ENCODE data around the gene ACTR1A.

The ACTR1A gene

DNA sequence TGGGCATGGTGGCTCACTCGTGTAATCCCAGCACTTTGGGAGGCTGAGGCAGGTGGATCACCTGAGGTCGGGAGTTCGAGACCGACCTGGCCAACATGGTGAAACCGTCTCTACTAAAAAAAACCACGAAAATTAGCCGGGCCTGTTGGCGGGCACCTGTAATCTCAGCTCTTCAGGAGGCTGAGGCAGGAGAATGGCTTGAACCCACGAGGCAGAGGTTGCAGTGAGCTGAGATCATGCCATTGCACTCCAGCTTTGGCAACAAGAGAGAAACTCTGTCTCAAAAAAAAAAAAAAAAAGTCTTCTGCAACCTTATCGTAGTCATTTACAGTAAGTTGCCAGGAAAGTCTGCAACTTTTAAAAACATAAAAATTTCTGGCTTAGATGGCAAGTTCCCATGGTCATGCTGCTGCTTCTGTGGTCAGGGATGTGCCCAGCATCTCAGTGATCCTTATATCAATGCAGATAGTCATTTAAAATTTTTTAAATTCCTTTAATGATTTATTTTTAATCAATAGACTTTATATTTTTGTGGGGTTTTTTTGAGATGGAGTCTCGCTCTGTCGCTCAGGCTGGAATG is 16.8 kb upstream of the ACTR1A start:
- ChIA-PET CTCF (interaction anchor here (0.8 to 3.4 kb wide), 5 partner anchors 11 to 350 kb away, joined by 3 to 16 read pairs (median 3); no protein-coding TSS in a partner anchor), POLR2A (no interaction called here)
- TF ChIP-seq, protein P1, sequence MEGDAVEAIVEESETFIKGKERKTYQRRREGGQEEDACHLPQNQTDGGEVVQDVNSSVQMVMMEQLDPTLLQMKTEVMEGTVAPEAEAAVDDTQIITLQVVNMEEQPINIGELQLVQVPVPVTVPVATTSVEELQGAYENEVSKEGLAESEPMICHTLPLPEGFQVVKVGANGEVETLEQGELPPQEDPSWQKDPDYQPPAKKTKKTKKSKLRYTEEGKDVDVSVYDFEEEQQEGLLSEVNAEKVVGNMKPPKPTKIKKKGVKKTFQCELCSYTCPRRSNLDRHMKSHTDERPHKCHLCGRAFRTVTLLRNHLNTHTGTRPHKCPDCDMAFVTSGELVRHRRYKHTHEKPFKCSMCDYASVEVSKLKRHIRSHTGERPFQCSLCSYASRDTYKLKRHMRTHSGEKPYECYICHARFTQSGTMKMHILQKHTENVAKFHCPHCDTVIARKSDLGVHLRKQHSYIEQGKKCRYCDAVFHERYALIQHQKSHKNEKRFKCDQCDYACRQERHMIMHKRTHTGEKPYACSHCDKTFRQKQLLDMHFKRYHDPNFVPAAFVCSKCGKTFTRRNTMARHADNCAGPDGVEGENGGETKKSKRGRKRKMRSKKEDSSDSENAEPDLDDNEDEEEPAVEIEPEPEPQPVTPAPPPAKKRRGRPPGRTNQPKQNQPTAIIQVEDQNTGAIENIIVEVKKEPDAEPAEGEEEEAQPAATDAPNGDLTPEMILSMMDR (IDR thresholded peaks at IDR 0.05; ENCODE audit: control extremely low read depth, extremely low read depth, low read depth, missing control alignments), result no peak
- no peak for DNase-seq (ENCODE audit: extremely low spot score)

DNA sequence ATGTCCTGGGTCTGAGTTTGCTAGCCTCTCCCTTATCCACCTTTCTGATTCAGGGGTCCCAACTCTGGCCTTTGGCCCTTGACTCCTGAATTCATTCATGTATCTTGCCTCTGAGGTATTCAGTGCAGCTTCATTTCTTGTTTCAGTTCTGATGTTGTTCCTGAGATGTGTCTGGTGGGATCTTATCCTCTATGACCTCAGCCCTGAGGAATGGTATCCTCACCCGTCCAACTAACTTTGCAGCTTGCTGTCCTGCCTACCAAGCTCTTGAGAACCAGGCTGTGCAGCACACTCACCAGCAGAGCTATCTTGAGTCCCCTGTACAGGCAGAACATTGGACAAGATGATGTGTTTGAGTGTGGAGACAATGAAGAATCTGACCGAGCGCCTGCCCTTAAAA is 15.0 kb upstream of the ACTR1A start:
- TF ChIP-seq, protein P1 (IDR thresholded peaks at IDR 0.05; ENCODE audit: control extremely low read depth, extremely low read depth, low read depth, missing control alignments), result no peak
- ChIA-PET POLR2A (no interaction called here), CTCF (interaction anchor here (0.8 to 4.6 kb wide), 4 partner anchors 11 to 66 kb away, joined by 3 to 20 read pairs (median 10); partner anchors contain the start of genes ACTR1A and SUFU)
- DNase-seq (ENCODE audit: extremely low spot score), result no peak

DNA sequence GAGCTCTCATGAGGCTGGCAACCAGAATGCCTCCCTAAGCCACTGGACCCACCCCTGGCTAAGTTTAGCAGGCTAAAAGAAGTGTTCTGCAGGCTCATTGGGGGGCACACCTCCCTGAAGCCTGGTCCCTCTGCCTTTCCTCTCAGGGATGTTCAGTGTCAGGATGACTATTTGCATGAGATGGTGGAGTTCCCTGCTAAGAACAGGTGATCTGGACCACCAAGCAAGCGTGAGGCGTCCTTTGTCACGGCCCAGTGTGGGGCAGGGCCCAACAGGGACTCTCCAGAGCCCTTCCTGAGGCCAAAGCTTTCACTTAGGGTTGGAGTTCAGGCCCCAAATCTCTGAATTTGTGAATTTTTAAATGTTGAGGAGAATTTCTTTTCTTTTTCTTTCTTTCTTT is 13.2 kb upstream of the ACTR1A start:
- ChIA-PET CTCF (interaction anchor here (3.4 to 4.6 kb wide), 2 partner anchors 12 to 68 kb away, joined by 16 to 20 read pairs; partner anchors contain the start of genes ACTR1A and SUFU), POLR2A (no interaction called here)
- DNase-seq (ENCODE audit: extremely low spot score), result no peak
- TF ChIP-seq, protein P1 (IDR thresholded peaks at IDR 0.05; ENCODE audit: control extremely low read depth, extremely low read depth, low read depth, missing control alignments), result no peak

DNA sequence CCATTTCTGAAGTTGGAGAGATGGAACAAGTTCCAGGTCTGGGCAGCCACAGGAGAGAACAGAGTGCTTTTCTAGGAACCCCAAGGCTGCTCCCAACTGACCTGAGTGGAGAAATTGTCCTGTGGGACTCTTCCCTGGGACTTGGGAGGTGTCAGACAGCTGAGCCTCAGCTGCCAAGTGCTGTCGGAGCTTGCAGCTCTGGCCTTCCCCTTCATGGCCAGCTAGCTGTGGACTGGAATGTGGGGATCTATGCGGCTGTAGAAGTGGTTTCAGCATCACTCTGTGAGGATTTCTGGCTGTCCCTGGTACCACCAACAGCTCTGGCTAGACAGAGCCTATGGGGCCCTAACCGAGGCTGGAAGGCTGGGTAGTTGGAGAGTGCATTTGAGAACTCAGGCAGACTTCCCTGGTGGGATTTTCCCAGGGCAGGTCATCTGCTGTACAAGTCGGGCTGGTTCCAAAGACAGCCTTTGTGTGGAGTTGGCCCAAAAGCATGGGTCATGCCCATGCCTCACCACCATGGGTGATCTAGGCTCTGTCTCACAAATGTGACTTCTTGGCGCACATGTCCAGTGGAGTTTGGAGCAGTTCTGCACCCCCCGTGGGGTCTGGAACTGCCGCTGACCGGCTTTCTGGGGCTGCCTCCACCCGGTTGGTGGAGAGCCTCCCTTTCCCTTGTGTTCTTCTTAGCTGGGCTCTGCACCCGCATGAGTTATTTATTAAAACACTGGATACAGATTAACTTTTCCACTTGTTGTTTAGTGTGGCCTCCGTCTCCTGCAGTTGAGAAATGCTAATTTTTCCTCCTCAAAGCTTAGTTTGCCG is 12.2 kb upstream of the ACTR1A start:
- POLR2A ChIA-PET, result no interaction called here
- no peak for DNase-seq (ENCODE audit: extremely low spot score)
- TF ChIP-seq, protein P1 (IDR thresholded peaks at IDR 0.05; ENCODE audit: control extremely low read depth, extremely low read depth, low read depth, missing control alignments), result no peak
- CTCF ChIA-PET, result interaction anchor here (2.2 to 4.6 kb wide), 2 partner anchors 11 to 69 kb away, joined by 7 to 20 read pairs; partner anchors contain the start of genes ACTR1A and SUFU

DNA sequence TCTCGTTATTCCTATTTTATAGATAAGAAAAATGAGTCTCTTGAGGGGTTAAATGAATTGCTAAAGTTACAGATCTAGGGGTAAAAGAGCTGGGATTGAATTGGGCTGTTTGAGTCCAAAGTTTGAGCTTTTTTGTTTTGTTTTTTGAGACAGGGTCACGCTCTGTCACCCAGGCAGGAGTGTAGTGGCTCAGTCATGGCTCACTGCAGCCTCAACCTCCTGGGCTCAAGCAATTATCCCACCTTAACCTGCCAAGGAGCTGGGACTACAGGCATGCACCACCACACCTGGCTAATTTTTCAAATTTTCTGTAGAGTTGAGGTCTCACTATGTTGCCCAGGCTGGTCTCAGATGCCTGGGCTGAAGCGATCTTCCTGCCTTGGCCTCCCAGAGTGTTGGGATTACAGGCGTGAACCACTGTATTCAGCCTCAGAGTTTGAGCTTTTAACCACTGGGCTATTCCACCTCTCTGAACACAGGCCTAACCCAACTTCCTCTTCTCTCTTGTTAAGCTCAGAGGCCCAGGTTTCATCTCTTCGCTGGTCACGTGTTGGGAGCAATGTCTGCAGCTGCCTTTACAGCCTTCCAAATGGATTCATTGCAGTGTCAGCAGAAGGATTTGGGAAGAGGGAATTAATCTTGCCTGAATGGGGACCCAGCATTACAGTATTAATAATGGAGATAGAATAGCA is 9.2 kb upstream of the ACTR1A start:
- DNase-seq (ENCODE audit: extremely low spot score), result peak; percentile 66
- ChIA-PET POLR2A (interaction anchor here (0.5 to 1.0 kb wide), 2 partner anchors 24 to 61 kb away, joined by 4 to 6 read pairs; partner anchors contain the start of gene C10orf95), CTCF (interaction anchor here (0.7 to 16.4 kb wide), 12 partner anchors 8 to 283 kb away, joined by 3 to 174 read pairs (median 4); partner anchors contain the start of genes ACTR1A and SUFU)
- TF ChIP-seq, protein P1 (IDR thresholded peaks at IDR 0.05; ENCODE audit: control extremely low read depth, extremely low read depth, low read depth, missing control alignments), result no peak

DNA sequence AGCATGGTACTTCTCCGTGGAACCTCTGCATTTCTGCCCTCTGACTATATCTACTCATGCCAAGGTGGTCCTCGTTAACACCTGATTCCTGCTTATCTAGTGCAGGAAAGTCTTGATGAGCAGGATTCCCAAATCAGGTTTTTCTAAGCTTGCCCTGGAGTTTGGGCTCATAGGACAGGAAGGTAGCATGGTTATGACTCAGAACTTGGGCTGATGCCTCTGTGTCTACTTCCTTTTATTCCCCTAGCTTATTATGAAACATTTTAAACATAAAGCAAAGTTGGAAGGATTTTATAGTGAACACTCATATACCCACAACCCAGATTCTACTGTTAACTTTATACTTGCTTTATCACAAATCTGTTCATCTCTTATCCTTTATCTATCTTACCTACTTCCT is 6.9 kb upstream of the ACTR1A start:
- POLR2A ChIA-PET, result no interaction called here
- DNase-seq (ENCODE audit: extremely low spot score), result no peak
- CTCF ChIA-PET, result interaction anchor here (0.8 to 16.4 kb wide), 7 partner anchors 9 to 110 kb away, joined by 3 to 174 read pairs (median 4); no protein-coding TSS in a partner anchor
- TF ChIP-seq, protein P1 (IDR thresholded peaks at IDR 0.05; ENCODE audit: control extremely low read depth, extremely low read depth, low read depth, missing control alignments), result no peak
